ES-I3 (cell line): ENCODE results near the gene CACNA1B.
"Not testable (repeated sequence)": the region's sequence is repeated elsewhere in the genome, so short reads cannot be mapped to it uniquely, and the experiment has no call there.

Source experiments
- H3K36me3 ChIP-seq: 2 replicates; pipeline ENCODE4 v1.6.1; 2013; ENCODE audit warnings: mild to moderate bottlenecking, low read length, control low read depth, moderate library complexity; ENCODE audit not compliant: insufficient read depth
- H3K4me1 ChIP-seq: 2 replicates; pipeline ENCODE4 v1.6.1; 2013; ENCODE audit warnings: mild to moderate bottlenecking, control low read depth, low read length; ENCODE audit not compliant: insufficient read depth
- H3K9ac ChIP-seq: 2 replicates; pipeline ENCODE4 v1.6.1; 2013; ENCODE audit warnings: low read depth, mild to moderate bottlenecking, low read length, moderate library complexity
- H3K9me3 ChIP-seq: 2 replicates; pipeline ENCODE4 v1.6.1; 2013; ENCODE audit warnings: mild to moderate bottlenecking, low read length, moderate library complexity; ENCODE audit not compliant: control insufficient read depth, insufficient read depth

Gene CACNA1B

GRCh38 chr9:138019514-138019913 is 141.9 kb downstream of the CACNA1B start:
- not testable (repeated sequence) for H3K9me3 ChIP-seq, H3K9ac ChIP-seq, H3K4me1 ChIP-seq, H3K36me3 ChIP-seq

DNA sequence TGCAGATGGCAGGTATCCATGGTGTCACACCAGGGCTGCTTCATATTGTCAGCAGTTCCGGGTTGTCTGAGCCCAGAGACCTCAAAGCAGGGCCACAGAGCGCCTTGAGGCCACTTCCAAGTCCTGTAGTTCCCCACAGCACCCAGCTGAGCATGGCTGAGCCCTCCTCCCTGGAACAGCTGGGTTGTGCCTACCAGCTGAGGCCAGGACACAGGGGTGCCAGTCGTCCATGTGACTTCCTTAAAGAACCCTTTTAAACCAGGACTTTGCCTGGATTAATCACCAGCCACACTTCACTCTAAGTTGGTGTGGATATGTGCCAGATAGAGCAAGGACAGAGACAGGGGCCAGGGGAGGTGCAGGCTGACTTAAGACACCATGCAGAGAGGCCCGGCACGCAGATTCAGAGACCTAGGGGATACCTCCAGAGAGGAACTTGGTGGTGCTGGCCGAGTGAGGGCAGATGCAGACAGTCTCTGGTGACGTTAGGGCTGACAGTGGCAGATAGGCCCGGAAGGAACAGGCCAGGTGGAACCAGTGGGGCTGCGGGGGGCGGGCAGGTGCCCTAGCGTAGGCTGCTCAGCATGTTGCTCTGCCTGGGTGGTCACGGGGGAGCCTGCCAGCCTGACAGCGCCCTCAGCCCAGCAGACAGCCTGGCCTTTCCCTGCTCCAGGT is 142.7 kb downstream of the CACNA1B start:
- no peaks in the 10 kb centered on the region for H3K9me3 ChIP-seq
- no peak overlapping the region for H3K9ac ChIP-seq
- H3K4me1 ChIP-seq: no peaks in the 10 kb centered on the region
- no peaks in the 10 kb centered on the region for H3K36me3 ChIP-seq

DNA sequence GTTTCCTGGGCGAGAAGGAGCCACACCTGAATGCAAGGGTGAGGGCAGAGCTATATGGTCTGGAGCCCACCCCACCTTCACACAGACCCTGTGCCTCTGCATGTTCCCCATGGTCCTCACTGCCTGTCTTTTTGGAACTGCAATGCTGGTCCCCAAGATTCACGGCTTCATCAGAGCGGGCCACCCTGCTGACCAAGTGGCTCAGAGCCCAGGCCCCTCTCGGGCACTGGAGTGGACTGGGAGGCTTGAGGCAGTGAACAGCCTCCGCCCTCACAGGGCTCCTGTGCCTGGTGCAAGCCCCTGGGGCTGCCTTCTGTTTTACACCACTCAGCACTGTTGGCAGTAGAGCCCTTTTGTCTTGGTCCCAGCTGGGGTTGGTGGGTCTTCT is 143.2 kb downstream of the CACNA1B start:
- Histone ChIP-seq H3K4me1 (no peaks in the 10 kb centered on the region), H3K9me3 (no peaks in the 10 kb centered on the region), H3K36me3 (no peaks in the 10 kb centered on the region), H3K9ac (no peak overlapping the region)

GRCh38 chr9:138021251-138022056 is 143.9 kb downstream of the CACNA1B start:
- Histone ChIP-seq H3K9me3 (no peaks in the 10 kb centered on the region), H3K36me3 (no peaks in the 10 kb centered on the region), H3K9ac (no peak overlapping the region), H3K4me1 (no peaks in the 10 kb centered on the region)

- Histone ChIP-seq H3K4me1 (no peaks in the 10 kb centered on the region), H3K9ac (no peak overlapping the region), H3K9me3 (no peaks in the 10 kb centered on the region), H3K36me3 (no peaks in the 10 kb centered on the region)
These were observed 144.6 kb downstream of the CACNA1B start for GRCh38 chr9:138022121-138022741.

- no peaks in the 10 kb centered on the region for H3K36me3 ChIP-seq
- no peaks in the 10 kb centered on the region for H3K9me3 ChIP-seq
- H3K4me1 ChIP-seq: no peaks in the 10 kb centered on the region
- H3K9ac ChIP-seq: no peak overlapping the region
These were observed 145.3 kb downstream of the CACNA1B start for GRCh38 chr9:138022756-138023393.

DNA sequence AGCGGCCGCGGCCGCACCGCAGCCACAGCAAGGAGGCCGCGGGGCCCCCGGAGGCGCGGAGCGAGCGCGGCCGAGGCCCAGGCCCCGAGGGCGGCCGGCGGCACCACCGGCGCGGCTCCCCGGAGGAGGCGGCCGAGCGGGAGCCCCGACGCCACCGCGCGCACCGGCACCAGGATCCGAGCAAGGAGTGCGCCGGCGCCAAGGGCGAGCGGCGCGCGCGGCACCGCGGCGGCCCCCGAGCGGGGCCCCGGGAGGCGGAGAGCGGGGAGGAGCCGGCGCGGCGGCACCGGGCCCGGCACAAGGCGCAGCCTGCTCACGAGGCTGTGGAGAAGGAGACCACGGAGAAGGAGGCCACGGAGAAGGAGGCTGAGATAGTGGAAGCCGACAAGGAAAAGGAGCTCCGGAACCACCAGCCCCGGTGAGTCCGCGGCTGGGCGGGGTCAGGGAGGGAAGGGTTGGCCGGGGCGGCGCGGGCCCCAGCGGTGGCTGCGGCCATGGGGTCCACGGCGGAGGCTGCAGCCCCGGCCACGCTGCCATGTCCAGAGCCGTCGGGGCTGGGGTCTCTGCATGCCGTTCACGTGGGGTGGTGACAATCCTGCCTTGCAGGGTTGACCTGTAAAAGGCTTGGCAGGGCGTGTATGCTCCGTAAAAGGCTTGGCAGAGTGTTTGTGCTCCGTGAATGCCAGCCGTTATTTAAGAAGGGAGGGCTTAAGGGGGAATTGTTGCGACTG is 146.0 kb downstream of the CACNA1B start:
- H3K36me3 ChIP-seq: no peaks in the 10 kb centered on the region
- no peaks in the 10 kb centered on the region for H3K4me1 ChIP-seq
- no peaks in the 10 kb centered on the region for H3K9me3 ChIP-seq
- no peak overlapping the region for H3K9ac ChIP-seq

GRCh38 chr9:138024131-138024530 is 146.5 kb downstream of the CACNA1B start:
- H3K9me3 ChIP-seq: no peaks in the 10 kb centered on the region
- H3K9ac ChIP-seq: no peak overlapping the region
- H3K4me1 ChIP-seq: no peaks in the 10 kb centered on the region
- no peaks in the 10 kb centered on the region; the same call in 1 of the 2 replicates for H3K36me3 ChIP-seq

- Histone ChIP-seq H3K36me3 (no peaks in the 10 kb centered on the region; the same call in 1 of the 2 replicates), H3K4me1 (no peaks in the 10 kb centered on the region), H3K9me3 (no peaks in the 10 kb centered on the region), H3K9ac (no peak overlapping the region)
These were observed 147.3 kb downstream of the CACNA1B start for GRCh38 chr9:138024831-138025291.

GRCh38 chr9:138025417-138025816 is 147.8 kb downstream of the CACNA1B start:
- Histone ChIP-seq H3K4me1 (no peaks in the 10 kb centered on the region), H3K36me3 (no peaks in the 10 kb centered on the region; the same call in 1 of the 2 replicates), H3K9me3 (no peaks in the 10 kb centered on the region), H3K9ac (no peak overlapping the region)

DNA sequence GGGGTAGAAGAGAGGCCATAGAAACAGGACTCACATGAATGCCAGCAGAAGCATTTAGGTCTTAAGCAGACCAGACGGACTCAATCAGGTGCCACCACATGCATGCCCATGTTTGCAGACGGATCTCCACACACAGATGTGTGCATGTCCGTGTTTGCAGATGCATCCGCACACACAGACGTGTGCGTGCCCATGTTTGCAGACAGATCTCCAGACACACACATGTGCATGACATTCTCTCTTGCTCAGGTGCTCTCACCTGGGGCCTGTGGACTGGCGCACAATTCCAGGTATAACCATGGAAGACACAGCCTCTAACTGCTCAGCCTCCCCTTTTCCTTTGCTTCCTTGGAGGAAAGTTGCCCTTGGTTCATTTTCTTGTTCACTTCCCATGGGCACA is 148.3 kb downstream of the CACNA1B start:
- H3K9me3 ChIP-seq: no peaks in the 10 kb centered on the region
- H3K4me1 ChIP-seq: no peaks in the 10 kb centered on the region
- no peak overlapping the region for H3K9ac ChIP-seq
- no peaks in the 10 kb centered on the region; the same call in 1 of the 2 replicates for H3K36me3 ChIP-seq

DNA sequence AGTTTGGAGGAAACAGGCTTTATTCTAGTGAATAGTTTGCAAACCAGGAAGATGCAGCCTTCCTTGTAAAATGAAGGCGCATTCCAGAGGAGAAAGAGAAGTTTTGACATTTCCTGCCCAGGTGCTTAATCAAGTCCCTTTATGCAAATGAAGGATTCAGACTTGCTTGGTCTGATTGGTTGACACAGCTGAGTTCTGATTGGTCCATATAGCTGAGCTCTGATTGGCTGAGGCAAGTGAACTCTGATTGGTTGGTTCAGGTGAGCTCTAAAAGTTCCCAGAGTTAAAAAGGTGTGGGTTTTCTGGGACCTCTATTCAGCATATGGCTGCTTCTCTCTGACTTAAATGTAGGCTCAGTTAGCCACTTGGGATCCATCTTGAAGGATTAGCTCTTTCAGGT is 151.0 kb downstream of the CACNA1B start:
- H3K9ac ChIP-seq: no peak overlapping the region
- H3K4me1 ChIP-seq: no peaks in the 10 kb centered on the region
- H3K36me3 ChIP-seq: no peaks in the 10 kb centered on the region; the same call in 1 of the 2 replicates
- no peaks in the 10 kb centered on the region; the same call in 1 of the 2 replicates for H3K9me3 ChIP-seq

- H3K9ac ChIP-seq: no peak overlapping the region
- H3K9me3 ChIP-seq: no peaks in the 10 kb centered on the region; the same call in 1 of the 2 replicates
- no peaks in the 10 kb centered on the region; the same call in 1 of the 2 replicates for H3K36me3 ChIP-seq
- no peaks in the 10 kb centered on the region for H3K4me1 ChIP-seq
These were observed 153.6 kb downstream of the CACNA1B start for GRCh38 chr9:138031186-138031585.

DNA sequence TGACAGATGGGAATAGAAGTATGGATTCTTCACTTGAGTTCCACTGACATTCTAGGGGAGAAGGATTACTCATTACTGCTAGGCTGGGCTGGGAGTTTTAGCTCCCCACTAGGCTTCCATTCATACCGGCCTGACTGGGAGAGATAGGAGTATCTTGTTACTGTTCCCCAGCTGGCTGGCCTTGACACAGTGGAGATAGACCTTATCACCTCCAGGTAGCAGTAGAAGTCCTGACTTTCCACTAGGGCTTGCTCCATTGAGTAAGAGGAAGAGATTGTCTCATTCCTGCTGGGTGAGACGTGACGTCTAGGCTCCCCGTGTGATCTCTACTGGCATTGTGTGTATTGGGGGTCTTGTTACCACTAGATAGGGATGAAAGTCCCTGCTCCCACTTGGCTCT is 156.4 kb downstream of the CACNA1B start:
- no peaks in the 10 kb centered on the region for H3K4me1 ChIP-seq
- H3K9ac ChIP-seq: no peak overlapping the region
- no peaks in the 10 kb centered on the region for H3K36me3 ChIP-seq

More for the DNA sequence above, 156.4 kb downstream of the CACNA1B start:
- no peaks in the 10 kb centered on the region; the same call in 1 of the 2 replicates for H3K9me3 ChIP-seq
